ENCODE measurements around the gene XBP1. TPM values are rescaled to one million over a fixed set of nuclear protein-coding genes. Genes with fewer than 3 reads are reported as not detected.

The XBP1 gene
- total RNA-seq, 2 experiments from 2014 or later = 35.8 to 118 TPM

DNA sequence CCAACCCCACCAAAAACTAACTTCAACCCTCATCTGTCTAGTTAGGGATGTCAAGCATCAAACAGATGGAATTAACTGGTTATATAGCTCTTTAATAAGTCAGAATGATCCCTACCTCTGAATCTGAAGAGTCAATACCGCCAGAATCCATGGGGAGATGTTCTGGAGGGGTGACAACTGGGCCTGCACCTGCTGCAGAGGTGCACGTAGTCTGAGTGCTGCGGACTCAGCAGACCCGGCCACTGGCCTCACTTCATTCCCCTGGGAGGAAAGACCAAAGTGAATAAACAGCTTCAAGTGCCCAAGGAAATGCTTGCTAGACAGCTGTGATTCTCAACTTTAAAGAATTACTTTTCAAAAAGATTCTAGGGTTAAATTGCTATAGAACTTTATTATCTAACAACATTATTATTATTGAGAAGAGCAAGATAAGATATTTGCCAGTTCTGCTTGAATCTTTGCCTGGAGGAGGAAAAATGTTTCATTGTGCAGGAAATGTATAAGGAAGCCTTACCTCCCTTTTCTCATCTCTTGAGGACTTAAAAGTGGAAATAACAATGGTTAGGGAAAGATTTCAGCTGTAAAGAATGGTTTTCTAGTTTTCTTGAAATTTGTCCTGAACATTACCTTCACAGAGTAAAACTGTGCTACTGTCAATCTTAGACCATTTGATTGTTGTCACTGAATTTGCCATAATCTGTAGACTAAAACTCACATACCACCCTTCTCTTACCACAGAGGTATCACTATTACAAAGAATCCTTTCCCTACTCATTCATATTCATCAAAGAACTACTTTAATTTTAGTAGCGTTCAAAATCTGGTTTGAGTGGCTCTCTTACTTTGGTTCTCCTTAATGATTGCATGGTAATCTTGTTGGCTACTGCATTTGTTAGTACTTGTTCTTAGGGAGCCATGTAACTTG lies 4.2 kb downstream of the XBP1 start:
- Histone ChIP-seq H3K79me2 (ENCODE audit: insufficient read depth, low read depth, low read length) (peaks cover 9% of the 10 kb centered on the region; the same call in 1 of the 2 replicates), H4K20me1 (ENCODE audit: insufficient read depth, low read length) (peaks cover 22% of the 10 kb centered on the region), H3K4me3 (ENCODE audit: low read depth, low read length, poor library complexity, severe bottlenecking) (no peak overlapping the region), H2AFZ (ENCODE audit: low read length) (no peak overlapping the region), H3K9me2 (ENCODE audit: insufficient read depth, low read length) (no peaks in the 10 kb centered on the region), H3K4me1 (ENCODE audit: insufficient read depth, low read length, poor library complexity, severe bottlenecking) (peaks cover 42% of the 10 kb centered on the region), H3K27ac (ENCODE audit: low read depth, low read length, poor library complexity, severe bottlenecking) (no peak overlapping the region), H3K4me2 (ENCODE audit: low read length) (no peak overlapping the region), H3K9me3 (ENCODE audit: low read length) (no peaks in the 10 kb centered on the region), H3K36me3 (ENCODE audit: insufficient read depth, low read length) (peaks cover 43% of the 10 kb centered on the region)
- intact Hi-C loops (cut with micrococcal nuclease; ENCODE audit: unreplicated experiment) = no loop called here
- ChIA-PET CTCF (ENCODE audit: unreplicated experiment) (no interaction called here), POLR2A (interaction anchor here (0.9 kb wide), 1 partner anchor 17 kb away, joined by 4 read pairs; no protein-coding TSS in a partner anchor)
- no peak for DNase-seq (ENCODE audit: low spot score)
- TF ChIP-seq EZH2phosphoT487 (IDR thresholded peaks at IDR 0.05; ENCODE audit: borderline replicate concordance, low read depth, low read length) = no peak
- TF ChIP-seq, protein P1, sequence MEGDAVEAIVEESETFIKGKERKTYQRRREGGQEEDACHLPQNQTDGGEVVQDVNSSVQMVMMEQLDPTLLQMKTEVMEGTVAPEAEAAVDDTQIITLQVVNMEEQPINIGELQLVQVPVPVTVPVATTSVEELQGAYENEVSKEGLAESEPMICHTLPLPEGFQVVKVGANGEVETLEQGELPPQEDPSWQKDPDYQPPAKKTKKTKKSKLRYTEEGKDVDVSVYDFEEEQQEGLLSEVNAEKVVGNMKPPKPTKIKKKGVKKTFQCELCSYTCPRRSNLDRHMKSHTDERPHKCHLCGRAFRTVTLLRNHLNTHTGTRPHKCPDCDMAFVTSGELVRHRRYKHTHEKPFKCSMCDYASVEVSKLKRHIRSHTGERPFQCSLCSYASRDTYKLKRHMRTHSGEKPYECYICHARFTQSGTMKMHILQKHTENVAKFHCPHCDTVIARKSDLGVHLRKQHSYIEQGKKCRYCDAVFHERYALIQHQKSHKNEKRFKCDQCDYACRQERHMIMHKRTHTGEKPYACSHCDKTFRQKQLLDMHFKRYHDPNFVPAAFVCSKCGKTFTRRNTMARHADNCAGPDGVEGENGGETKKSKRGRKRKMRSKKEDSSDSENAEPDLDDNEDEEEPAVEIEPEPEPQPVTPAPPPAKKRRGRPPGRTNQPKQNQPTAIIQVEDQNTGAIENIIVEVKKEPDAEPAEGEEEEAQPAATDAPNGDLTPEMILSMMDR (conservative IDR thresholded peaks at IDR 0.05; ENCODE audit: low read length) = no peak
- TSS peak; percentile 40 for BruUV-seq (replicated peaks)

DNA sequence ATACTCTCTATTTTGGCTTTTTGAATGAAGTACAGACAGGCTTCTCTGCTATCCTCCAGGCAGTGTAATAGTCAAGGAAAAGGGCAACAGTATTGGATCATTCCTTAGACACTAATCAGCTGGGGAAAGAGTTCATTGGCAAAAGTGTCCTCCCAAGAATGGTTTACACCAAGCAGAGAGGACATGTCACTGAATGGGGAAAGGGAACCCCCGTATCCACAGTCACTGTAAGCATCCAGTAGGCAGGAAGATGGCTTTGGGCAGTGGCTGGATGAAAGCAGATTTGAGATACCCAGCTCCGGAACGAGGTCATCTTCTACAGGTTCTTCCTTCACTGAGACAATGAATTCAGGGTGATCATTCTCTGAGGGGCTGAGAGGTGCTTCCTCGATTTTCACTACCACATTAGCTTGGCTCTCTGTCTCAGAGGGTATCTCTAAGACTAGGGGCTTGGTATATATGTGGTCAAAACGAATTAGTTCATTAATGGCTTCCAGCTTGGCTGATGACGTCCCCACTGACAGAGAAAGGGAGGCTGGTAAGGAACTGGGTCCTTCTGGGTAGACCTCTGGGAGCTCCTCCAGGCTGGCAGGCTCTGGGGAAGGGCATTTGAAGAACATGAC lies 5.2 kb downstream of the XBP1 start:
- no TSS peak for BruUV-seq (replicated peaks)
- intact Hi-C loops (cut with micrococcal nuclease; ENCODE audit: unreplicated experiment) = no loop called here
- H3K27ac ChIP-seq (ENCODE audit: low read depth, low read length, poor library complexity, severe bottlenecking) = no peak overlapping the region
- H3K36me3 ChIP-seq (ENCODE audit: insufficient read depth, low read length) = peaks cover 45% of the 10 kb centered on the region
- peaks cover 29% of the 10 kb centered on the region for H4K20me1 ChIP-seq (ENCODE audit: insufficient read depth, low read length)
- no peaks in the 10 kb centered on the region for H3K9me3 ChIP-seq (ENCODE audit: low read length)
- H3K4me1 ChIP-seq (ENCODE audit: insufficient read depth, low read length, poor library complexity, severe bottlenecking) = peaks cover 48% of the 10 kb centered on the region
- no peak overlapping the region for H3K4me3 ChIP-seq (ENCODE audit: low read depth, low read length, poor library complexity, severe bottlenecking)
- no peak overlapping the region for H2AFZ ChIP-seq (ENCODE audit: low read length)
- no peak overlapping the region for H3K4me2 ChIP-seq (ENCODE audit: low read length)
- no peak for TF ChIP-seq EZH2phosphoT487 (IDR thresholded peaks at IDR 0.05; ENCODE audit: borderline replicate concordance, low read depth, low read length)
- TF ChIP-seq, protein P1 (conservative IDR thresholded peaks at IDR 0.05; ENCODE audit: low read length) = no peak
- CTCF ChIA-PET (ENCODE audit: unreplicated experiment) = no interaction called here
- POLR2A ChIA-PET = interaction anchor here (0.9 to 2.4 kb wide), 2 partner anchors 18 to 24 kb away, joined by 4 to 7 read pairs; no protein-coding TSS in a partner anchor
- H3K79me2 ChIP-seq (ENCODE audit: insufficient read depth, low read depth, low read length) = peaks cover 9% of the 10 kb centered on the region; the same call in 1 of the 2 replicates
- H3K9me2 ChIP-seq (ENCODE audit: insufficient read depth, low read length) = no peaks in the 10 kb centered on the region
- DNase-seq (ENCODE audit: low spot score) = no peak
